Measurements from ENCODE around the gene AADACL4.

Gene AADACL4

DNA sequence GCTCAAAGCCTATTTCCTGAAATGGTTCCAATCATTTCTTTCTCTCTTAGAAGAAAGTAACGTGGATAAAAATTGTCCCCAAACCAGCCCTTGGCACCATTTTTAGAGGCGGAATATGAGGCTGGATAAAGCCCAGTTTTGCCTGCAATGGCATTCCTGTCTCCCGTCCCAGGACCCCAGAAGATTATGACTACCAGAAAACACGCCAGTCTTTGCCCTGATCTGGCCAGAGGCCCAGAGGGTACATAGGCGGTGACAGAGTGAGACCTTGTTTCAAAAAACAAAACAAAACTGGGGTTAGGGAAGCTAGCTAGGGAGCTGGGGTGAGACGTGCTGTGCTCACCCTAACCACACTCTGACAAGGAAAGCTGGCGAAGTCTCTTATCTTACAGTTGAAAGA, at the start of gene AADACL4:
Gene AADACL4 (plus strand): TSS at position 301 of the 400 bp plus-strand sequence. CDS start 462 bp downstream, outside the sequence.
- no peak for DNase-seq (ENCODE audit: low read depth in 2 of 2)

DNA sequence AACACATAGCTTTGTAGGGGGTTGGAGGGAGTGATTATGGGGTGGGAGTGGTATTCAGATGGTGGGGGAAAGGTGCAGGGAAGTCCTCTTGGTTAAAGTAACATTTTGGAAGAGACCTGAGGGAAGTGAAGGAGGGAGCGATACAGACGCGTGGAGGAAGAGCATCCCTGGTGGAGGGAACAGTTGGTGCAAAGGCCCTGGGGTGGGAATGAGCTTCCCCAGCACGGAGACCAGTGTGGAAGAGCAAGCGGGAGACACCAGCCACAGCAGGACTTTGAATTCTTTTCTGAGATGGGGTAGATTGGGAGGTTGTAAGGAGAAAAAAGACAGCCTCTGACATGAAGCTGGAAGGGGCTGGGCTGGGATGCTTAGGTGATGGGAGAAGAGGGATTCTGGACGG, 49.4 kb upstream of the AADACL4 start:
- no peak for DNase-seq (ENCODE audit: low read depth in 2 of 2)

DNA sequence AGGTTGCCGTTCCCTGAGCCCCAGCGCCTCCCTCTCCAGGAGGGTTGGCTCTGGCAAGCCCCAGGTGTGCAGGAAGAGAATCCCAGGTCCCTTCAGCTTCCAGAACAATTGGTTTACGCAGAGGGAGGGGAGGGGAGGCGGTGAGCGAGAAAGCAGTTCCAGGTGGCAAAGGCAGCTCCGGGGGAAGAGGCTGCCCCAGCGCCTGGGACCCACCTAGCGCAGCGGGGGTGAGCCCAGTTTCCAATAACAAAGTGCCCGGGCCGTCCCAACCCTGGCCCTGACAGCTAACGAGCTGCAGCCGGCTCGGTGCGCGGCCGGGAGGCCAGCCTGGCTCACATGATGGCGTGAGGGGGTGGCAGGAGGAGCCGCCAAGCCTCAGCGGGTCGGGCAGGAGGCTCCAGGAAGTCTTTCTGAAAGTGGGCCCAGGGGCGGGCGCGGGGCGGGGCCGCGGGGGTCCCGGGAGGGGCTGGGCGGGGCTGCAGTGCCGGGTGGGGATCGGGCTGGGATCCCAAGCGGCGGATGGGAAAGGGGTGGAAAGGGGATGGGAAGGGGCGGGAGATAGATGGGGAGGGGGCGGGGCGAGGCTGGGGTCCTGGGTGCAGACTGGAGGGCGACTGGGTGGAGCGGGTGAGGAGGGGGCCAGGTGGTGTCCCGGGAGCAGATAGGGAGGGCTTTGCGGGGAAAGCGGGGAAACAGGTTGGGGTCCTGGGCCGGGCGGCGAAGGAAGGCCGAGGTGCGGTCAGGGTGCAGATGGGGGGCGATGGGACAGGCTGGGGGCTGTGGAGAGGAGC, 48.7 kb upstream of the AADACL4 start:
- no peak for DNase-seq (ENCODE audit: low read depth in 2 of 2)

- DNase-seq (ENCODE audit: low read depth in 2 of 2) = no peak
Measured at GRCh38 chr1:12595757-12596006, 48.2 kb upstream of the AADACL4 start.

- no peak for DNase-seq (ENCODE audit: low read depth in 2 of 2)
Measured at GRCh38 chr1:12596007-12596821, 47.7 kb upstream of the AADACL4 start.

DNA sequence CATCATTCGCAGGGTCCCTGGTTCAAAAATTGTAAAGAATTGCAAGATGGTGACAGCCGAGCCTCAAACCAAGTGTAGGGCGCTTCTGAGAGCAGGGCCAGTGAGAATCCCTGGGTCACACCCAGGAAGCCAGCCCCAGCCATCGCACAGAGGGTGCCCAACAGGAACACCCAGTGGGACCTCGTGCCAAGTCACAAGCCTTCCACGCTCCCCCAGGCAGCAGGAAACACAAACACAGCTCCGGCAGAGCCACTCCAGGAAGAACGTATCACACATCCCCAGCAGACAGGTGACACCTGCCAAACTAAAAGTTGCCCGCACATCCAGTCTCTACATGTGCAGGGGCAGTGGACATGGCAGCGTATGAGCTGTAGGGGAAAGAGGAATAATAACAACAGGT, 46.1 kb upstream of the AADACL4 start:
- no peak for DNase-seq (ENCODE audit: low read depth in 2 of 2)

DNA sequence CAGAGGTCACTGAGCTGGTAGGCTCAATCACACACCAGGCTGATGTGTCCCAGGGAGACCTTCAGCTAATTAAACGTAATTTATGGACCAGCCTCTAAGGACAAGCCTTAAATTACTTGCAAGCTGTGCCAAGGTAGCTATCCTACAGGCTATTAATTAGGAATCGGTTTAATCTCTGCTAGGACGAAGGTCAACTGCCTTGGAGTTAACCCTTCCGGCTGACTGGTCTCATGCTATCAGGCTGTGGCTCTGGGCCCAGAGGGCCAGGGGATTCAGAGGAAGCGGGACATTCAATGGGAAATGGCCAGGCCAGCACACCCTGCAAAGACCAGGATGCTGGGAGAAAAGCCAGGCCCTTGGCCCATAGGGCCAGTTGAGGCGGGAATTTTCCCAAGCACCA, 44.9 kb upstream of the AADACL4 start:
- DNase-seq (ENCODE audit: low read depth in 2 of 2) = no peak

GRCh38 chr1:12599657-12600056, 44.2 kb upstream of the AADACL4 start:
- DNase-seq (ENCODE audit: low read depth in 2 of 2) = no peak

GRCh38 chr1:12600335-12600734, 43.5 kb upstream of the AADACL4 start:
- DNase-seq (ENCODE audit: low read depth in 2 of 2) = no peak

DNA sequence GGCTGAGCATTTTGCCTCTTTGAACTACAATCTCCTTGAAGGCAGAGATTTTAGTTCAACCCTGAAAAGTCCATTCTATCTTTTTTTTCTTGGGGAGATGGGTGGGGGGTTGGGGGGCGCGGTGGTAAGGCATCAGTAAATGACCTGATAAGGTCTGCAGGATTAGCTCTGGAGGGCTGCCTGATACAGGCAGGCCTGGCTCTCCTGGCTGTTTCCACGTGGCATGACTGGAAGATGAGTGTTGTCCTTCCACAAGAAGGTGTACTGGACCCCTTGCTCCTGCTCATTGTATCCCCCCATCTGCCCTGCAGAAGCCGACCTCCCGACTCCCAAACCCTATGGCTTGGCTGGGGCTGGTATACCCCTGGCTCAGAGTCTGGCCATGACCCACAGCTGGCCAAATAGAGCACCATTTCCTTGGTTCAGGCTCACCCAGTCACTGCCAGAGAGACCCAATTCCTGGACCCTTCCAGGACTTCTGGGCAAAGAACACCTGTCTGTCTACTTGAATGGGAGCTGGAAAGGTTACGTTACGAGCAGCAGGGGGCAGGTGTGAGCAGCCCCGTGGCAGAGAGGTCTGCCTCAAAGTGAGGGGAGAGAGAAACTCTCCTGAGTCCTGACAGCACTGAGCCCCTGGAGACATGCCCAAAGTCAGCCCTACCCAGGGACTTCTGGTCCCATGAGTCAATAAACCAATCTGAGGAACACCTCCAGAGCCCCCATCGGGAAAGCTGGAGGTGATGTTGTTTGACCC, 42.8 kb upstream of the AADACL4 start:
- no peak for DNase-seq (ENCODE audit: low read depth in 2 of 2)

DNA sequence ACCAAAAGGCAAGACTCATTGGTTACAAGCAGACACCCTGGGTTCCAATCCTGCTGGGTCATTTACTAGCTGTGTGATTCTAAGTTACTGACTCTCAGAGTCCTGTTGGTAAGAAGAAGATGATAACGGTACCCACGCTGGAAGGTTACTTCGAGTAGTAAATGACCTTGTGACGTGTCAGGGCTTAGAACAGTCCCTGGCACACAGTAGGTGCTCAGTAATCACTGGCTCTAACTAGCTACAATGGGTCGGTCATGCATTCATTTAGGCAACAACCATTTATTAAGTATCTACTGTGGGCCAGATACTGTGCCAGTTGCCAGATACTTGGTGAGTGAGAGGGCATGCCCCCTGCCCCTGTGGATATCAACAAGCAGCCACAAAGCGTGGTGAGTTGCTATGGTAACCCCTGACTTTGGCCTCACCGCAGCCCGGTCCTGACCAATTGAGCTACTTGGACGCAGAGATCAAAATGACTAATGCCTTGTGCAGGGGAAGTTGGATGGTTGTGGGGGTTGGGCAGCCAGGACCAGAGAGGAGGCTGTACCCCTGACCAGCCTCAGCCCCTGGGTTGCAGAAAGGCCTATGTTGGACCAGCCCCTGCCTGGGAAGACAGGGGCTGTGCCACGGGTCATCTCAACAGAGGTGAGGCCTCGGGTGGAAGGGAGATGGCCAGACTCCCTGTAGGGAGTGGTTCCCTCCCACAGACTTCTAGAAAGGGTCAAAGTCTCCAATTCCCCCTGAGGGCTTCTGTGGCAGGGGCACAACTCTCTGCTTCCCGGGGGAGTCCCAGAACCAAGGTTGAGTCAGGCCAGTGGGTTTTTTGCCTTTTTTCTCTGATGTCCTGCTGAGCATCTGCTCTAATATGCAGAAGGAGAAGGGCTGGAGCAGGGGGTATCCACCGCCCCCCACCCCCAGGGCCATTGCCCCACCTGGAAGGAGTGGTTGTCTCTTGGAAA, 41.9 kb upstream of the AADACL4 start:
- no peak for DNase-seq (ENCODE audit: low read depth in 2 of 2)

DNA sequence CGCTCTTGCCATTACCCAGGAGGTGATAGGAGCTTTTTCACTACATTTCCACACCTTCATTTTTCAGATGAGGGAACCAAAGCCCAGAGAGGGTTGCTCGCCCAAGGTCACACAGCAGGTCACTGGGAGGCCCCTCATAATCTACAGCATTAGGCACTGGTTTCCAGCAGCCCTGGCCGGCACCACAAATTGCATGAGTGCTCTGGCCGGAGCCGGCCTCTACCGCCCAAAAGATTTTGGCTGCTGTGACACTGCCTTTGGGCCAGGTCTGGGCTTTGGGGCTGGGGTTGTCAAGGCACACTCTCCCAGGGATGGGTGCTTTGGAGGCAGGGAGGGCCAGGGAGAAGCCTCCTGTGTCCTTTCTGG, 41.2 kb upstream of the AADACL4 start:
- no peak for DNase-seq (ENCODE audit: low read depth in 2 of 2)

DNA sequence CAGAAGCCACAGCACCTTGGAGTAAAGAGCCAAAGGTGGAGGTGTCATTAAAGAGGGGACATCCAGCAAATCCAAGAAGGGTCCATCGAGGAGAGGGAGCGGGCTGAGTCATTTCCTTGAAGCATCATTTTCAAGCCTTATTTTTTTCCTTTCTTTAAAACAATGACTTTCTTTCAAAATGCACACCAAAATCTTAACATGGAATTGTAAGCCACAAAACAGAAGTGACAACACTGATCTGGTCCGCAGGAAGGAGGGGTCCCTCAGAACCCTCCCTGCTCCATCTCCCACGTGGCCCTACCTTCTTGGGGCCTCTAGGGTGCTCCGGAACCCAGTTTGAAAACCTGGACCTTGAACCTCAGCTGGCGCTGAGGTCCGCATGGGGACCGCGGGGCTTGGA, 40.7 kb upstream of the AADACL4 start:
- DNase-seq (ENCODE audit: low read depth in 2 of 2) = no peak

GRCh38 chr1:12604114-12604874, 39.6 kb upstream of the AADACL4 start:
- DNase-seq (ENCODE audit: low read depth in 2 of 2) = no peak

GRCh38 chr1:12604986-12605385, 38.9 kb upstream of the AADACL4 start:
- DNase-seq (ENCODE audit: low read depth in 2 of 2) = no peak

GRCh38 chr1:12607263-12607662, 36.6 kb upstream of the AADACL4 start:
- no peak for DNase-seq (ENCODE audit: low read depth in 2 of 2)

- DNase-seq (ENCODE audit: low read depth in 2 of 2) = no peak
Measured at GRCh38 chr1:12608311-12608957, 35.5 kb upstream of the AADACL4 start.

GRCh38 chr1:12609469-12610003, 34.3 kb upstream of the AADACL4 start:
- DNase-seq (ENCODE audit: low read depth in 2 of 2) = no peak

GRCh38 chr1:12610305-12610935, 33.5 kb upstream of the AADACL4 start:
- no peak for DNase-seq (ENCODE audit: low read depth in 2 of 2)

DNA sequence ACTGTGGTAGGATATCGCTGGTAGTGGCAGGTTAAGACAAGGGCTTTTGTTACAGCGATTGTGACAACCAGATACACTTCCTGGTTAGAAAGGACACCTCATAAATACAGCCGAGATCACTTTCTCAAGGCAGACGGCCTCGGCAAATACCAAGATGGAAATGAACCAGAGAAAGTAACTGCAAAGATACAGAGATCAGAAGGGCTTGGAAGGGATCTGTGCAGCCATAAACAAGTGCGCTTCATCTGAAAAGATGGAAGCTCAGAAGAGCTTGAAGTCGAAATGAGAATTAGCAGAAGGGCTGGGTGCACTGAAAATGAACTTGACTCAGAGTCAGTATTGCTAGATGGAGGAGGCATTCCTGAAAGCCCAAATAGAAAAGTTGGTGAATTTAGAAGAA, 32.9 kb upstream of the AADACL4 start:
- no peak for DNase-seq (ENCODE audit: low read depth in 2 of 2)
